GM23248 (cell line): Measurements from ENCODE around the gene AKAP12. TPM values are rescaled to one million over a fixed set of nuclear protein-coding genes. Genes with fewer than 3 reads are reported as not detected.

Experiments used
- DNase-seq: peaks from one replicate; pipeline ENCODE4 v3.0.0-alpha.2; 2015
- H2AFZ ChIP-seq: fragments of 200-600 bp; sonication (generic); 2 replicates; pipeline ENCODE4 v1.6.1; 2016; ENCODE audit warnings: antibody characterized with exemption
- H3F3A ChIP-seq: fragments of 200-600 bp; sonication (generic); 2 replicates; pipeline ENCODE4 v1.6.1; 2016; ENCODE audit warnings: mild to moderate bottlenecking, antibody characterized with exemption, mixed run types; ENCODE audit not compliant: insufficient read depth
- H3K27ac ChIP-seq: fragments of 200-600 bp; sonication (generic); 2 replicates; pipeline ENCODE4 v1.5.1; 2016; ENCODE audit warnings: mild to moderate bottlenecking
- H3K27me3 ChIP-seq: fragments of 200-600 bp; sonication (generic); replicated peaks from 2 replicates; pipeline ENCODE4 v1.6.1; 2016; ENCODE audit warnings: mild to moderate bottlenecking; ENCODE audit not compliant: insufficient read depth
- H3K36me3 ChIP-seq: fragments of 200-600 bp; sonication (generic); 2 replicates; pipeline ENCODE4 v1.6.1; 2016; ENCODE audit warnings: low read depth, mild to moderate bottlenecking
- H3K4me1 ChIP-seq: fragments of 200-600 bp; sonication (generic); 2 replicates; pipeline ENCODE4 v1.6.1; 2016; ENCODE audit warnings: mild to moderate bottlenecking; ENCODE audit not compliant: insufficient read depth
- H3K4me2 ChIP-seq: fragments of 200-600 bp; sonication (generic); one replicate; pipeline ENCODE4 v1.6.1; 2016; ENCODE audit warnings: mild to moderate bottlenecking; ENCODE audit not compliant: unreplicated experiment
- H3K4me3 ChIP-seq: fragments of 200-600 bp; sonication (generic); 2 replicates; pipeline ENCODE4 v1.5.1; 2016; ENCODE audit warnings: mild to moderate bottlenecking
- H3K79me2 ChIP-seq: fragments of 200-600 bp; sonication (generic); 2 replicates; pipeline ENCODE4 v1.6.1; 2016; ENCODE audit warnings: mild to moderate bottlenecking; ENCODE audit not compliant: insufficient read depth
- H3K9ac ChIP-seq: fragments of 200-600 bp; sonication (generic); 2 replicates; pipeline ENCODE4 v1.6.1; 2016; ENCODE audit warnings: mild to moderate bottlenecking
- H3K9me2 ChIP-seq: fragments of 200-600 bp; sonication (generic); 2 replicates; pipeline ENCODE4 v1.6.1; 2016; ENCODE audit warnings: mixed run types, mild to moderate bottlenecking, moderate library complexity; ENCODE audit not compliant: insufficient read depth
- H3K9me3 ChIP-seq: fragments of 200-600 bp; sonication (generic); one replicate; pipeline ENCODE4 v1.6.1; 2017; ENCODE audit warnings: low read depth
- H4K20me1 ChIP-seq: fragments of 200-600 bp; sonication (generic); 2 replicates; pipeline ENCODE4 v1.6.0; 2016; ENCODE audit not compliant: insufficient read depth
- EZH2 ChIP-seq: fragments of 200-600 bp; sonication (generic); IDR thresholded peaks from 2 replicates; pipeline ENCODE4 v1.6.1; 2018; ENCODE audit warnings: antibody characterized with exemption, mild to moderate bottlenecking; ENCODE audit not compliant: insufficient read depth, poor library complexity, severe bottlenecking
- EZH2phosphoT487 ChIP-seq: fragments of 200-600 bp; sonication (generic); IDR thresholded peaks from 2 replicates; pipeline ENCODE4 v1.6.1; 2018; ENCODE audit warnings: antibody characterized with exemption, moderate library complexity, mild to moderate bottlenecking, low read depth; ENCODE audit not compliant: insufficient read depth
- WGBS, 2 experiments: methylation state at CpG; one replicate each; pipeline ENCODE4 v1.1.6; 2015 to 2017; ENCODE audit warnings: low lambda C conversion rate in 2 of 2, low coverage in 1 of 2; ENCODE audit errors: missing lambda C conversion rate in 2 of 2; 5-methylcytosine and 5-hydroxymethylcytosine counted together
- in situ Hi-C: fragments of 300-500 bp; cut with MboI; formaldehyde crosslinking; loops from 2 replicates; pipeline ENCODE4 v1.15.0; 2020
- polyA plus RNA-seq: library from polyadenylated mRNA; unstranded; fragments of >200 nt; fragmentation: Nextera tagmentation; extraction: Ambion mirVana; gene quantifications from 2 replicates; pipeline ENCODE4 v1.2.1, GENCODE V29; 2016
- total RNA-seq: library from RNA; depleted of rRNA; stranded (reverse); fragments of >200 nt; shearing (Covaris generic); gene quantifications from 2 replicates; pipeline ENCODE4 v1.2.3, GENCODE V29; 2014

AKAP12 gene
- total and polyA plus RNA-seq, 2 experiments from 2014 or later, result 15.7 to 24.6 TPM

DNA sequence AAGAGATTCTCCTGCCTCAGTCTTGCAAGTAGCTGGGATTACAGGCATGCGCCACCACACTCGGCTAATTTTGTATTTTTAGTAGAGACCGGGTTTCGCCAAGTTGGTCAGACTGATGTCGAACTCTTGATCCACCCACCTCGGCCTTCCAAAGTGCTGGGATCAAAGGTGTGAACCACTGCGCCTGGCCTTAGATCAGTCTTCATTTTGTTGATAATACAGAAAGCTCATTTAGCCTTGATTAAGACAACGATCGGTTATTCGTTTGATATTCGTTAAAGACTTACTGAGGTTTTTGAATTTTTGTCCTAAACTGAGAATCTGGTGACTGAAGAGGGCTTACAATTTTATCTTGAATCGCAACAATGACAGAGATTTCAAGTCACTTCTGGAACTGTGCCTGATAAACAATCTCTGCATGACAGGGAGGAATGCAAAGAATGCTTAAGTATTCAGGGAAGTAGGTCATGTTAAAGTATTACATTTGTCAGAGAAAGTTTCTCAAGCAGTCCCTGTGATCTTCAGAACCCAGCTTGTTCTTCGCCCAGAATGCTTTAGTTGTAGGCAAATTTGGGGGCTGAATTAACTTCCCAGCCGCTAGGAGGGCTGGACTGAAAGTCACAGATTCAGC lies 14.8 kb downstream of the AKAP12 start:
- Histone ChIP-seq H3K36me3 (no peaks in the 10 kb centered on the region), H4K20me1 (no peaks in the 10 kb centered on the region), H3K27me3 (no peaks in the 10 kb centered on the region), H3F3A (no peaks in the 10 kb centered on the region), H3K79me2 (no peaks in the 10 kb centered on the region), H3K27ac (no peak overlapping the region), H3K9ac (no peak overlapping the region), H3K4me2 (no peak overlapping the region), H3K4me3 (no peak overlapping the region), H3K9me2 (no peaks in the 10 kb centered on the region), H2AFZ (no peak overlapping the region), H3K4me1 (0 out of 2 replicates have a peak, but pooled peaks cover 6% of the 10 kb centered on the region), H3K9me3 (no peaks in the 10 kb centered on the region)
- TF ChIP-seq EZH2, result no peak
- TF ChIP-seq EZH2phosphoT487, result no peak
- 89 to 90% methylated on average over 14 of the region's 14 CpGs for WGBS, 2 experiments
- in situ Hi-C loops, result no loop called here
- DNase-seq, result peak; percentile 22

DNA sequence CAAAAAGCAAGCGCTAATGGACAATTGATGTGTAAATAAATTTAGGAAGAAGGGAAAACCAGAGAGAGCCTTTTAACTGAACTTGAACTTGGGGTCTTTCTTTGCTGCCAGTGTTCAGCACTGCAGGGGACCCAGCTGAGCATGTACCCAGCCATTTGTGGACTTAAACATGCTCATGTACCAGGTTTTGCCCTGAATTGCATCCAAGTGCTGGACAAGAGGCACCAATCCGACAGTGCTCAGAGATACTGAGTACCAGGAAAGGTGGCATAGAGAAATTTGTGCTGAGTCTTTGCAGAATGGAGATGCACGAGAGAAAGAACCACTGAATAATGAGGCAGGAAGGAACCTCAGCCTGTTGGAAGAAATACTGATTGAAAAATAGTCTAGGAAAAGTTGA lies 16.0 kb downstream of the AKAP12 start:
- no peaks in the 10 kb centered on the region for H4K20me1 ChIP-seq
- 0 out of 2 replicates have a peak, but pooled peaks cover 6% of the 10 kb centered on the region for H3K4me1 ChIP-seq
- in situ Hi-C loops, result no loop called here
- H3K9me2 ChIP-seq, result no peaks in the 10 kb centered on the region
- H3K27ac ChIP-seq, result no peak overlapping the region
- no peak overlapping the region for H3K4me2 ChIP-seq
- H2AFZ ChIP-seq, result no peak overlapping the region
- no peaks in the 10 kb centered on the region for H3K27me3 ChIP-seq
- H3K36me3 ChIP-seq, result no peaks in the 10 kb centered on the region
- no peak for DNase-seq
- no peak overlapping the region for H3K9ac ChIP-seq
- no peak for TF ChIP-seq EZH2
- no peaks in the 10 kb centered on the region for H3K9me3 ChIP-seq
- no peaks in the 10 kb centered on the region for H3F3A ChIP-seq
- no peaks in the 10 kb centered on the region for H3K79me2 ChIP-seq
- WGBS, 2 experiments, result 97% methylated on average over 3 of the region's 3 CpGs
- H3K4me3 ChIP-seq, result no peak overlapping the region

GRCh38 chr6:151257985-151258445 lies 18.2 kb downstream of the AKAP12 start:
- no peak for DNase-seq
- TF ChIP-seq EZH2 (no peak), EZH2phosphoT487 (no peak)

DNA sequence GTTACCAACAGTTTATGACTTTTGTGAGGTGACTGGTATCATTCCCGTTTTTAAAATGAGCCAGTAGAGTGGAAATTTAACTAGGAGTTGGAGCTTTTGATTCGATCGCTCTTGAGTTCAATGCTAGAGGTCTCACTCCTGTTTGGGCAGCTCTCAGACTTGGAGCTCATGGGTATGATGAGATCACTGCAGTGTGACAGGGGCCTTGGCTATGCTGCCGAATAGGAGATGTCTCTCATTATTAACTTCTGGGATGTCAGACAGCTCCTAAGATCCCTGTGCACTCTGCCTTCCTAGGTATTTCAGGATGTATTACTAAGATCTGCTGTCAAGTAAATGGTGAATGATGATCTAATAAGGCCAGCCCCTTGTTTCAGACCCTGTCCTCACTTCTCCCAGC lies 20.4 kb downstream of the AKAP12 start:
- TF ChIP-seq EZH2, result no peak
- no peak for TF ChIP-seq EZH2phosphoT487
- Histone ChIP-seq H3K36me3 (no peaks in the 10 kb centered on the region), H3K9ac (no peak overlapping the region), H2AFZ (no peak overlapping the region), H3K4me2 (no peak overlapping the region), H3K27ac (no peak overlapping the region), H3K4me1 (0 out of 2 replicates have a peak, but pooled peaks cover 3% of the 10 kb centered on the region), H3K4me3 (no peak overlapping the region), H3F3A (no peaks in the 10 kb centered on the region), H3K79me2 (no peaks in the 10 kb centered on the region), H3K9me3 (no peaks in the 10 kb centered on the region), H3K9me2 (no peaks in the 10 kb centered on the region), H3K27me3 (no peaks in the 10 kb centered on the region), H4K20me1 (no peaks in the 10 kb centered on the region)
- in situ Hi-C loops, result no loop called here
- DNase-seq, result peak; percentile 15
- 33 to 35% methylated on average over 4 of the region's 4 CpGs for WGBS, 2 experiments

More at GRCh38 chr6:151257985-151258445, 18.2 kb downstream of the AKAP12 start:
- WGBS, 2 experiments, result 34 to 40% methylated on average over 4 of the region's 4 CpGs
- Histone ChIP-seq H3K4me3 (no peak overlapping the region), H3K4me1 (0 out of 2 replicates have a peak, but pooled peaks cover 6% of the 10 kb centered on the region), H3K79me2 (no peaks in the 10 kb centered on the region), H3K9me3 (no peaks in the 10 kb centered on the region), H4K20me1 (no peaks in the 10 kb centered on the region), H3K9me2 (no peaks in the 10 kb centered on the region), H3K36me3 (no peaks in the 10 kb centered on the region), H3F3A (no peaks in the 10 kb centered on the region), H3K4me2 (no peak overlapping the region), H2AFZ (peak overlapping the region; percentile 49; the same call in 1 of the 2 replicates), H3K27ac (no peak overlapping the region), H3K27me3 (no peaks in the 10 kb centered on the region), H3K9ac (no peak overlapping the region)
- in situ Hi-C loops, result no loop called here
